Measurements from ENCODE around the gene NTM.

Gene NTM

DNA sequence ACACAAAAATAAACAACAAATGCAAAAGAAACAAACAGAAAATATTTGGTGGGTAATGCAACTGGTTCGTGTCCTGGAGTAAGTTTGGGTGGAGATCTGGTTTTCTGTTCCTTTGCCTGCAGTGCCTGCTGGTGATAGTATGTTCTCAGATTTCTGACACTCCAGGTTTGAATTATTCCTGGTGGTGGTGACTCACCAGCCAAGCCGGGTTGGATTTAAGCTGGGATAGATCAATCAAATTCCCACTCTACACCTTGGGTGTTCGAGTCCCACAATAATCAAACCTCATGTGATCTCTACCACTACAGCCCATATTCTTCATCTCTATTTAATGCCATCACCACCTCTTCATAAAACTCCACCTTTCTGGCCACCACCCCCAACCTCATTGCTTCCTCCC, 421.8 kb downstream of the NTM start:
- no peak overlapping the region for H3K9ac ChIP-seq (ENCODE audit: low read length)
- no peak for TF ChIP-seq EZH2phosphoT487 (IDR thresholded peaks at IDR 0.05; ENCODE audit: low read depth)
- TF ChIP-seq, protein P1, sequence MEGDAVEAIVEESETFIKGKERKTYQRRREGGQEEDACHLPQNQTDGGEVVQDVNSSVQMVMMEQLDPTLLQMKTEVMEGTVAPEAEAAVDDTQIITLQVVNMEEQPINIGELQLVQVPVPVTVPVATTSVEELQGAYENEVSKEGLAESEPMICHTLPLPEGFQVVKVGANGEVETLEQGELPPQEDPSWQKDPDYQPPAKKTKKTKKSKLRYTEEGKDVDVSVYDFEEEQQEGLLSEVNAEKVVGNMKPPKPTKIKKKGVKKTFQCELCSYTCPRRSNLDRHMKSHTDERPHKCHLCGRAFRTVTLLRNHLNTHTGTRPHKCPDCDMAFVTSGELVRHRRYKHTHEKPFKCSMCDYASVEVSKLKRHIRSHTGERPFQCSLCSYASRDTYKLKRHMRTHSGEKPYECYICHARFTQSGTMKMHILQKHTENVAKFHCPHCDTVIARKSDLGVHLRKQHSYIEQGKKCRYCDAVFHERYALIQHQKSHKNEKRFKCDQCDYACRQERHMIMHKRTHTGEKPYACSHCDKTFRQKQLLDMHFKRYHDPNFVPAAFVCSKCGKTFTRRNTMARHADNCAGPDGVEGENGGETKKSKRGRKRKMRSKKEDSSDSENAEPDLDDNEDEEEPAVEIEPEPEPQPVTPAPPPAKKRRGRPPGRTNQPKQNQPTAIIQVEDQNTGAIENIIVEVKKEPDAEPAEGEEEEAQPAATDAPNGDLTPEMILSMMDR (IDR thresholded peaks at IDR 0.05; ENCODE audit: low read depth, low read length): no peak

DNA sequence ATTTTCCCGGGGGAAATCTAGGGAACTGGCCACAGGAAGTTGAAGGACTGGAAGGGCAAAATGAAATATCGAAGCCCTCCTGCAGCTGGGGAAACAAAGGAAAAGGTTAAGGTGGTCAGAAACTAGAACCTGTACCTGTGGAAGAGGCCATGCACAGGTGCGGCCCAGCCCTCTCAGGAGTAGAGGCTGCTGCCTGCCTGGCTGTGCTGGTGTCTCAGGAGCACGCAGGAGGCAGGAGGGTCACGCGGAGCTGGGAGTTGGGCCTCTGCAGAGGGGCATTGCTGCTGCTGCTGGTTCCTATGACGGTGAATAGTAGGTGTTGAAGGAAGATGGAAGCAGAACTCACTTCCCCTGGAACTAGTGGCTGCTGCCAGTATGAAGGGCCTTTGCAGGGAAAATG, 425.7 kb downstream of the NTM start:
- H3K4me2 ChIP-seq (ENCODE audit: low read length): no peak overlapping the region
- no peaks in the 10 kb centered on the region; the same call in 1 of the 2 replicates for H4K20me1 ChIP-seq (ENCODE audit: insufficient read depth, low read length)
- no peak overlapping the region for H3K4me3 ChIP-seq (ENCODE audit: low read length)
- H3K79me2 ChIP-seq (ENCODE audit: low read length): no peaks in the 10 kb centered on the region
- H3K27me3 ChIP-seq (ENCODE audit: low read depth, low read length): peaks cover 9% of the 10 kb centered on the region
- H3K27ac ChIP-seq (ENCODE audit: low read length): no peak overlapping the region
- no peak overlapping the region for H3K9ac ChIP-seq (ENCODE audit: low read length)
- H3K36me3 ChIP-seq (replicated peaks; ENCODE audit: low read depth, low read length): no peaks in the 10 kb centered on the region
- TF ChIP-seq, protein P1 (IDR thresholded peaks at IDR 0.05; ENCODE audit: low read depth, low read length): no peak
- no peaks in the 10 kb centered on the region for H3K9me3 ChIP-seq (ENCODE audit: insufficient read depth, low read length)
- H2AFZ ChIP-seq (ENCODE audit: low read depth, low read length): no peak overlapping the region
- H3K4me1 ChIP-seq (ENCODE audit: low read length): no peaks in the 10 kb centered on the region

More for the DNA sequence above, 421.8 kb downstream of the NTM start:
- Histone ChIP-seq H3K27ac (ENCODE audit: low read length) (no peak overlapping the region), H2AFZ (ENCODE audit: low read depth, low read length) (no peak overlapping the region), H3K36me3 (replicated peaks; ENCODE audit: low read depth, low read length) (no peaks in the 10 kb centered on the region), H4K20me1 (ENCODE audit: insufficient read depth, low read length) (no peaks in the 10 kb centered on the region; the same call in 1 of the 2 replicates), H3K79me2 (ENCODE audit: low read length) (no peaks in the 10 kb centered on the region), H3K4me1 (ENCODE audit: low read length) (no peaks in the 10 kb centered on the region), H3K4me2 (ENCODE audit: low read length) (no peak overlapping the region), H3K4me3 (ENCODE audit: low read length) (no peak overlapping the region), H3K27me3 (ENCODE audit: low read depth, low read length) (peaks cover 5% of the 10 kb centered on the region), H3K9me3 (ENCODE audit: insufficient read depth, low read length) (no peaks in the 10 kb centered on the region)

DNA sequence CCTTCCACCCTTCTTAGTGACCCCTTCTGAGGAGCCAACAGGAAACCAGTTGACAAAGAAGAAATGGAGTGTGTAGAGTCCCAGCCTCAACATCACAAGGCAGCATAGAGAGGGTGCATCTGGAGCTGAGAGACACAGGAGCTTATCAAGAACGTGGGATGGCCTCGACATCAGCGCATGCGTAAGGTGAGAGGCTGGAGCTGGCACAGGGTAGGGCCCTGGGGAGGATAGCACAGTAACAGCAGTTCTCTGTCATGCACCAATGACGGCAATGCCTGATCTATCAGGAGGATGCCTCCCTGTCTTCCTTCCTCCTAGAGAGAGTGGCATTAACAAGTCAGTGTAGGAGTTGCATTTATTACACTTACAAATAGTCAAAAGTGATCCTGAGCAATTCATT, 426.1 kb downstream of the NTM start:
- H3K9me3 ChIP-seq (ENCODE audit: insufficient read depth, low read length): no peaks in the 10 kb centered on the region
- no peak overlapping the region for H3K4me3 ChIP-seq (ENCODE audit: low read length)
- no peak overlapping the region for H2AFZ ChIP-seq (ENCODE audit: low read depth, low read length)
- no peak overlapping the region for H3K4me2 ChIP-seq (ENCODE audit: low read length)
- H3K27me3 ChIP-seq (ENCODE audit: low read depth, low read length): peaks cover 9% of the 10 kb centered on the region
- H3K36me3 ChIP-seq (replicated peaks; ENCODE audit: low read depth, low read length): no peaks in the 10 kb centered on the region
- TF ChIP-seq EZH2phosphoT487 (IDR thresholded peaks at IDR 0.05; ENCODE audit: low read depth): no peak
- TF ChIP-seq, protein P1 (IDR thresholded peaks at IDR 0.05; ENCODE audit: low read depth, low read length): no peak
- no peaks in the 10 kb centered on the region for H3K4me1 ChIP-seq (ENCODE audit: low read length)
- no peaks in the 10 kb centered on the region; the same call in 1 of the 2 replicates for H4K20me1 ChIP-seq (ENCODE audit: insufficient read depth, low read length)
- H3K27ac ChIP-seq (ENCODE audit: low read length): no peak overlapping the region
- no peak overlapping the region for H3K9ac ChIP-seq (ENCODE audit: low read length)
- no peaks in the 10 kb centered on the region for H3K79me2 ChIP-seq (ENCODE audit: low read length)

DNA sequence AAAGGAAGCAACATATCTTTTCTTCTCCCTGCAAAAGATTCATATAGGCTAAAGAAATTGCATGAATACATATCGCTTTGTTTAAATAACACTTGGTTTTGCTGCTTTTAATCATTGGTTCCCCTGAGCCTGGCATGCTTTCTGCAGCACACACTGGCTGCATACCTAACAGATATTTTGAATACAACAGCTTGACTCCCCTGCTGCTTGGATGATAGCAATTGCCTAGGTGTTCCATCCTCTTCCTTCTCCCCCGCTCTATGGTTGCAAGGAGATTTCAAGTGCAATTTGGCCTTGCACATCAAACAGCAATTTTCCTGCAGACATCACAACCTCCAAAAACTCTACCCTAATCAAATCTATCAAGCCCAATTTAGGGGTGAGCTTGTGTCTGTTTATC, 430.0 kb downstream of the NTM start:
- no peaks in the 10 kb centered on the region for H3K4me1 ChIP-seq (ENCODE audit: low read length)
- no peaks in the 10 kb centered on the region for H3K36me3 ChIP-seq (replicated peaks; ENCODE audit: low read depth, low read length)
- H3K27ac ChIP-seq (ENCODE audit: low read length): no peak overlapping the region
- no peak overlapping the region for H2AFZ ChIP-seq (ENCODE audit: low read depth, low read length)
- TF ChIP-seq, protein P1 (IDR thresholded peaks at IDR 0.05; ENCODE audit: low read depth, low read length): no peak
- no peak for TF ChIP-seq EZH2phosphoT487 (IDR thresholded peaks at IDR 0.05; ENCODE audit: low read depth)
- H3K4me3 ChIP-seq (ENCODE audit: low read length): no peak overlapping the region
- H4K20me1 ChIP-seq (ENCODE audit: insufficient read depth, low read length): no peaks in the 10 kb centered on the region; the same call in 1 of the 2 replicates
- H3K79me2 ChIP-seq (ENCODE audit: low read length): no peaks in the 10 kb centered on the region
- H3K9me3 ChIP-seq (ENCODE audit: insufficient read depth, low read length): no peaks in the 10 kb centered on the region
- peaks cover 18% of the 10 kb centered on the region for H3K27me3 ChIP-seq (ENCODE audit: low read depth, low read length)
- H3K9ac ChIP-seq (ENCODE audit: low read length): no peak overlapping the region
- no peak overlapping the region for H3K4me2 ChIP-seq (ENCODE audit: low read length)

Data from OCI-LY3 (cell line).